Spleen (tissue), 11 donors: ENCODE data around the gene TRIM7. TPM values are rescaled to one million over a fixed set of nuclear protein-coding genes. Genes with fewer than 3 reads are reported as not detected.

Experiments used
- DNase-seq: peaks from one replicate; pipeline ENCODE4 v3.0.0-alpha.2; 2020
- H3K27ac ChIP-seq, 8 donors: fragments of 200-600 bp; sonication (generic) in 7 of 8; 1 replicate in 4 of 8; 2 replicates in 4 of 8; pipeline versions ENCODE4 v1.5.0 to v1.8.0; 2016 to 2021; ENCODE audit warnings: inconsistent platforms in 4 of 8, mild to moderate bottlenecking in 4 of 8, moderate library complexity in 1 of 8
- H3K27me3 ChIP-seq, 7 donors: fragments of 200-600 bp; sonication (generic) in 6 of 7; replicated peaks in 1 of 7; 1 replicate in 4 of 7; 2 replicates in 3 of 7; pipeline versions ENCODE4 v1.5.0 to v1.8.0; 2016 to 2021; ENCODE audit warnings: inconsistent platforms in 3 of 7, mild to moderate bottlenecking in 1 of 7
- H3K36me3 ChIP-seq, 6 donors: fragments of 200-600 bp; sonication (generic) in 5 of 6; 1 replicate in 4 of 6; 2 replicates in 2 of 6; pipeline versions ENCODE4 v1.5.0 to v1.8.0; 2016 to 2021; ENCODE audit warnings: inconsistent platforms in 2 of 6
- H3K4me1 ChIP-seq, 6 donors: fragments of 200-600 bp; sonication (generic) in 5 of 6; 1 replicate in 3 of 6; 2 replicates in 3 of 6; pipeline versions ENCODE4 v1.5.0 to v1.8.0; 2016 to 2021; ENCODE audit warnings: inconsistent platforms in 3 of 6
- H3K4me3 ChIP-seq, 8 donors: fragments of 200-600 bp; sonication (generic) in 7 of 8; 1 replicate in 4 of 8; 2 replicates in 4 of 8; pipeline versions ENCODE4 v1.5.0 to v1.8.0; 2016 to 2021; ENCODE audit warnings: inconsistent platforms in 4 of 8, mild to moderate bottlenecking in 4 of 8, moderate library complexity in 2 of 8
- H3K9me3 ChIP-seq, 8 donors: fragments of 200-600 bp; sonication (generic) in 7 of 8; 1 replicate in 4 of 8; 2 replicates in 4 of 8; pipeline versions ENCODE4 v1.5.0 to v1.8.0; 2016 to 2021; ENCODE audit warnings: inconsistent platforms in 4 of 8
- POLR2A ChIP-seq, 3 donors: fragments of 450-650 bp; IDR thresholded peaks; one replicate each; pipeline ENCODE4 v1.5.1; 2017; ENCODE audit warnings: antibody characterized with exemption in 3 of 3, mild to moderate bottlenecking in 1 of 3
- POLR2AphosphoS5 ChIP-seq, 3 donors: sonication (generic); formaldehyde crosslinking; IDR thresholded peaks; one replicate each; pipeline ENCODE4 v1.5.1; 2017; ENCODE audit warnings: antibody characterized with exemption in 3 of 3
- WGBS, 5 donors: extraction: QIAGEN DNeasy Blood & Tissue Kit in 3 of 5; methylation state at CpG; one replicate each; pipeline versions ENCODE4 v1.1.5 to v1.1.7; 2013 to 2018; 5-methylcytosine and 5-hydroxymethylcytosine counted together
- intact Hi-C: fragments of 100-400 bp; cut with DNase I; formaldehyde crosslinking; loops from one replicate; pipeline ENCODE4 v1.15.0; 2023; ENCODE audit warnings: low total_unique reads
- polyA plus RNA-seq, 3 donors: library from polyadenylated mRNA; stranded (reverse); fragments of 200-250 nt; gene quantifications; one replicate each; pipeline ENCODE4 v1.2.1, GENCODE V29; 2013
- total RNA-seq, 7 donors: library from RNA; depleted of rRNA in 3 of 7; stranded (reverse); fragments of >200 nt in 3 of 7; fragmentation: NEBNext Ultra II Directional in 4 of 7; extraction: Animal tissue kit (Norgen Biotek cat#: 25700) in 4 of 7; gene quantifications; one replicate each; pipeline versions ENCODE4 v1.1.0 to v1.2.1, GENCODE V29; 2016 to 2021
- TF ChIP-seq, protein P1 (sequence below), 11 experiments: fragments of 200-600 bp in 7 of 11; fragments of 450-650 bp in 4 of 11; sonication (generic) in 4 of 11; IDR thresholded peaks in 8 of 11; conservative IDR thresholded peaks in 3 of 11; 1 replicate in 7 of 11; 2 replicates in 4 of 11; pipeline versions ENCODE4 v1.4.0 to v1.8.0; 2016 to 2021; ENCODE audit warnings: antibody characterized with exemption in 11 of 11, inconsistent platforms in 4 of 11, mild to moderate bottlenecking in 1 of 11
- donor health status: healthy with polysubstance abuse.
- donor health status: DM: no; HTN: no; CAD: no; lungs with moderate emphysema.
- donor health status: DM: no; HTN: no; CAD: no.
- donor health status: Bipolar disorder and iron deficiency.
- donor health status: healthy.
- donor health status: DM: no; HTN: no; CAD: no.
- donor health status: DM: yes; HTN: yes; CAD: no.

The TRIM7 gene
- total and polyA plus RNA-seq, 10 donors = 0.81 to 3.9 (median 1.3) TPM

DNA sequence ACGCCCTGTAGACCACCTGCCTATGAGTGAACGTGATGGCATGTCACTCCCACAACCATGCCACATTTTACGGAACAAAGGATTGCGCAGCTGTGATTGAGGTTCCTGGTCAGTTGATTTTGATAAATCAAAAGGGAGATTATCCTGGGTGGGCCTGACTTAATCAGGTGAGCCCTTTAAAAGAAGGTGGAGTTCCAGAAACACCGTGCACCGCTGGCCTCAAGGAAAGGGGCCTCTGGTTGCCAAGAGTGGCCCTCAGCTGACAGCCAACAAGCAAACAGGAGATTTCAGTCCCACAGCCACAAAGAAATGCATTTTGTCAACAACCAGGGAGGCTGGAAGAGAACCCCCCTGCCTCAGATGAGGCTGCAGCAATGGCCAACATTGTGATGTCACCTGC lies 19.0 kb downstream of the TRIM7 start:
- intact Hi-C loops = no loop called here
- Histone ChIP-seq H3K4me1 (peaks cover 5 to 78% (median 48%) of the 10 kb centered on the region in 6 donors), H3K4me3 (no peak overlapping the region), H3K36me3 (no peaks in the 10 kb centered on the region), H3K27ac (no peak overlapping the region), H3K9me3 (no peaks in the 10 kb centered on the region), H3K27me3 (no peaks in the 10 kb centered on the region)
- 86 to 94% (median 93%) methylated on average over 6 of the region's 6 CpGs for WGBS, 5 donors
- TF ChIP-seq POLR2AphosphoS5 (IDR thresholded peaks at IDR 0.05) (no peak), POLR2A (IDR thresholded peaks at IDR 0.05) (no peak)
- TF ChIP-seq, protein P1, sequence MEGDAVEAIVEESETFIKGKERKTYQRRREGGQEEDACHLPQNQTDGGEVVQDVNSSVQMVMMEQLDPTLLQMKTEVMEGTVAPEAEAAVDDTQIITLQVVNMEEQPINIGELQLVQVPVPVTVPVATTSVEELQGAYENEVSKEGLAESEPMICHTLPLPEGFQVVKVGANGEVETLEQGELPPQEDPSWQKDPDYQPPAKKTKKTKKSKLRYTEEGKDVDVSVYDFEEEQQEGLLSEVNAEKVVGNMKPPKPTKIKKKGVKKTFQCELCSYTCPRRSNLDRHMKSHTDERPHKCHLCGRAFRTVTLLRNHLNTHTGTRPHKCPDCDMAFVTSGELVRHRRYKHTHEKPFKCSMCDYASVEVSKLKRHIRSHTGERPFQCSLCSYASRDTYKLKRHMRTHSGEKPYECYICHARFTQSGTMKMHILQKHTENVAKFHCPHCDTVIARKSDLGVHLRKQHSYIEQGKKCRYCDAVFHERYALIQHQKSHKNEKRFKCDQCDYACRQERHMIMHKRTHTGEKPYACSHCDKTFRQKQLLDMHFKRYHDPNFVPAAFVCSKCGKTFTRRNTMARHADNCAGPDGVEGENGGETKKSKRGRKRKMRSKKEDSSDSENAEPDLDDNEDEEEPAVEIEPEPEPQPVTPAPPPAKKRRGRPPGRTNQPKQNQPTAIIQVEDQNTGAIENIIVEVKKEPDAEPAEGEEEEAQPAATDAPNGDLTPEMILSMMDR (IDR thresholded peaks at IDR 0.05 in 8 of 11, conservative IDR thresholded peaks at IDR 0.05 in 3 of 11) = no peak
- DNase-seq = peak; percentile 31

DNA sequence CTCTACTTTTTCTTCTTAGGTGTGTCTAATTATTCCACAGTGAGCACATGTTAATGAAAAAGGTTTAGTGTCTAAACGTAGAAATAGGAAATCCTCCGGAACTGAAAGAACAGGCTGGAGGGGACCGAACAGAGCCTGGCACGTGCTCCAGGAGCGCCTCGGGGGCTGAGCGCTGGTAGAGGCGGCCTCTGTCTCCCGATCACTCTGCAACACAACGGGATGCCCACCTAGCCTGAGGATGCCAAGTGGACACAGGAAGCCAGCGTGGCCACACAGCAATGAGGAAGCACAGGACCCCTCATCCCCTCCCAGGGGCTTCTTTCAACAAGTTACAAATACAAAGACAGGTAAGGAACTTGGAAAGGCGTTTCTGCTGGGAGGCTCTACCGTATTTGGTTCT lies 19.4 kb downstream of the TRIM7 start:
- H3K4me3 ChIP-seq = no peak overlapping the region
- intact Hi-C loops = no loop called here
- H3K4me1 ChIP-seq = peaks cover 5 to 73% (median 45%) of the 10 kb centered on the region in 6 donors
- 89 to 94% (median 93%) methylated on average over 13 of the region's 13 CpGs for WGBS, 5 donors
- H3K27me3 ChIP-seq = no peaks in the 10 kb centered on the region
- H3K36me3 ChIP-seq = no peaks in the 10 kb centered on the region
- no peaks in the 10 kb centered on the region for H3K9me3 ChIP-seq
- TF ChIP-seq POLR2A (IDR thresholded peaks at IDR 0.05) (no peak), POLR2AphosphoS5 (IDR thresholded peaks at IDR 0.05) (no peak)
- TF ChIP-seq, protein P1 (IDR thresholded peaks at IDR 0.05 in 8 of 11, conservative IDR thresholded peaks at IDR 0.05 in 3 of 11) = no peak
- no peak overlapping the region for H3K27ac ChIP-seq
- peak; percentile 73 for DNase-seq

- no peaks in the 10 kb centered on the region for H3K27me3 ChIP-seq
- 75 to 87% (median 80%) methylated on average over 16 of the region's 16 CpGs for WGBS, 5 donors
- peak overlapping the region in 4 of 8 donors; percentile 52 to 74 (median 54) for H3K4me3 ChIP-seq
- DNase-seq = peak; percentile 46
- intact Hi-C loops = no loop called here
- no peaks in the 10 kb centered on the region for H3K36me3 ChIP-seq
- H3K9me3 ChIP-seq = no peaks in the 10 kb centered on the region
- H3K27ac ChIP-seq = peak overlapping the region in 3 of 8 donors; percentile 63 to 74 (median 70)
- TF ChIP-seq, protein P1 (IDR thresholded peaks at IDR 0.05 in 8 of 11, conservative IDR thresholded peaks at IDR 0.05 in 3 of 11) = no peak
- TF ChIP-seq POLR2A (IDR thresholded peaks at IDR 0.05) (no peak), POLR2AphosphoS5 (IDR thresholded peaks at IDR 0.05) (no peak)
- peaks cover 5 to 66% (median 42%) of the 10 kb centered on the region in 6 donors for H3K4me1 ChIP-seq
These were observed 20.2 kb downstream of the TRIM7 start for GRCh38 chr5:181184845-181185216.

GRCh38 chr5:181182651-181183050 lies 22.3 kb downstream of the TRIM7 start:
- Histone ChIP-seq H3K9me3 (no peaks in the 10 kb centered on the region), H3K4me3 (peak overlapping the region in 1 of 8 donors; percentile 5), H3K27ac (peak overlapping the region in 1 of 8 donors; percentile 7), H3K36me3 (no peaks in the 10 kb centered on the region), H3K4me1 (peaks cover 5 to 44% (median 28%) of the 10 kb centered on the region in 6 donors), H3K27me3 (no peaks in the 10 kb centered on the region)
- DNase-seq = peak; percentile 61
- 53 to 70% (median 67%) methylated on average over 12 of the region's 12 CpGs for WGBS, 5 donors
- TF ChIP-seq POLR2AphosphoS5 (IDR thresholded peaks at IDR 0.05) (no peak), POLR2A (IDR thresholded peaks at IDR 0.05) (no peak)
- TF ChIP-seq, protein P1 (IDR thresholded peaks at IDR 0.05 in 8 of 11, conservative IDR thresholded peaks at IDR 0.05 in 3 of 11) = no peak
- intact Hi-C loops = no loop called here
